ENCODE measurements around the gene ARHGEF7.

The ARHGEF7 gene

GRCh38 chr13:111212517-111212873, 97.4 kb downstream of the ARHGEF7 start:
- H3K27me3 ChIP-seq (ENCODE audit: insufficient read depth, low read length): no peaks in the 10 kb centered on the region
- no peak overlapping the region for H2AK5ac ChIP-seq (ENCODE audit: low read length)
- H3K36me3 ChIP-seq (ENCODE audit: control insufficient read depth in 1 of 2, insufficient read depth in 2 of 2, low read length in 2 of 2): peaks cover 0 to 1% of the 10 kb centered on the region in 2 experiments
- no peak overlapping the region for H3K9ac ChIP-seq (ENCODE audit: low read length)
- no peak overlapping the region for H3K4ac ChIP-seq (ENCODE audit: low read depth, low read length)
- no peak overlapping the region for H2BK12ac ChIP-seq (ENCODE audit: low read length)
- no peak overlapping the region for H4K8ac ChIP-seq (ENCODE audit: low read depth, low read length)
- H3K4me3 ChIP-seq (ENCODE audit: low read depth, low read length): no peak overlapping the region
- no peak overlapping the region for H3K4me2 ChIP-seq (ENCODE audit: low read length)
- no peak overlapping the region for H4K91ac ChIP-seq (ENCODE audit: low read depth, low read length)
- H2BK5ac ChIP-seq (ENCODE audit: low read depth, low read length, poor library complexity): no peak overlapping the region
- DNase-seq: no peak
- WGBS (ENCODE audit: extremely low coverage, insufficient coverage, insufficient read length): no CpG with 5 or more reads among the region's 4 CpGs
- peaks cover 11% of the 10 kb centered on the region for H3K79me1 ChIP-seq (ENCODE audit: low read length)
- peak overlapping the region; percentile 45 for H3K27ac ChIP-seq (ENCODE audit: low read depth, low read length)
- no peak overlapping the region for H3K23ac ChIP-seq (ENCODE audit: low read length)
- peaks cover 6% of the 10 kb centered on the region for H3K79me2 ChIP-seq (ENCODE audit: control insufficient read depth, insufficient read depth, low read length, poor library complexity)
- no peaks in the 10 kb centered on the region for H3K9me3 ChIP-seq (ENCODE audit: insufficient read depth, low read depth, low read length)
- H2AFZ ChIP-seq (ENCODE audit: insufficient read depth, low read length, poor library complexity): no peak overlapping the region
- no peak overlapping the region for H4K12ac ChIP-seq (ENCODE audit: low read depth, low read length)
- peaks cover 27% of the 10 kb centered on the region in 2 experiments for H3K4me1 ChIP-seq (ENCODE audit: control insufficient read depth in 1 of 2, insufficient read depth in 2 of 2, low read length in 2 of 2)
- no peak overlapping the region for H3K18ac ChIP-seq (ENCODE audit: low read length)
- H3K14ac ChIP-seq (ENCODE audit: low read length): no peak overlapping the region
- no peak overlapping the region for H2BK120ac ChIP-seq (ENCODE audit: insufficient read depth, low read length, poor library complexity)

- peaks cover 2% of the 10 kb centered on the region for H3K79me2 ChIP-seq (ENCODE audit: control insufficient read depth, insufficient read depth, low read length, poor library complexity)
- no peak overlapping the region for H4K91ac ChIP-seq (ENCODE audit: low read depth, low read length)
- H3K9me3 ChIP-seq (ENCODE audit: insufficient read depth, low read depth, low read length): no peaks in the 10 kb centered on the region
- no peak overlapping the region for H2BK5ac ChIP-seq (ENCODE audit: low read depth, low read length, poor library complexity)
- peak overlapping the region; percentile 11 for H2AFZ ChIP-seq (ENCODE audit: insufficient read depth, low read length, poor library complexity)
- no peak overlapping the region for H2AK5ac ChIP-seq (ENCODE audit: low read length)
- H3K18ac ChIP-seq (ENCODE audit: low read length): no peak overlapping the region
- H3K36me3 ChIP-seq (ENCODE audit: control insufficient read depth in 1 of 2, insufficient read depth in 2 of 2, low read length in 2 of 2): peaks cover 2 to 3% of the 10 kb centered on the region in 2 experiments
- no peaks in the 10 kb centered on the region for H3K27me3 ChIP-seq (ENCODE audit: insufficient read depth, low read length)
- H3K14ac ChIP-seq (ENCODE audit: low read length): peak overlapping the region; percentile 3
- H3K4me3 ChIP-seq (ENCODE audit: low read depth, low read length): no peak overlapping the region
- no peak overlapping the region for H3K4me2 ChIP-seq (ENCODE audit: low read length)
- no peak overlapping the region for H3K4ac ChIP-seq (ENCODE audit: low read depth, low read length)
- peaks cover 27% of the 10 kb centered on the region in 2 experiments for H3K4me1 ChIP-seq (ENCODE audit: control insufficient read depth in 1 of 2, insufficient read depth in 2 of 2, low read length in 2 of 2)
- no peak overlapping the region for H2BK120ac ChIP-seq (ENCODE audit: insufficient read depth, low read length, poor library complexity)
- no peak overlapping the region for H3K9ac ChIP-seq (ENCODE audit: low read length)
- no CpG with 5 or more reads among the region's 22 CpGs for WGBS (ENCODE audit: extremely low coverage, insufficient coverage, insufficient read length)
- H3K79me1 ChIP-seq (ENCODE audit: low read length): peaks cover 11% of the 10 kb centered on the region
- no peak overlapping the region for H3K27ac ChIP-seq (ENCODE audit: low read depth, low read length)
- peak overlapping the region; percentile 1 for H4K8ac ChIP-seq (ENCODE audit: low read depth, low read length)
- no peak overlapping the region for H2BK12ac ChIP-seq (ENCODE audit: low read length)
- DNase-seq: peak; percentile 65 to 71
- no peak overlapping the region for H3K23ac ChIP-seq (ENCODE audit: low read length)
- H4K12ac ChIP-seq (ENCODE audit: low read depth, low read length): no peak overlapping the region
Observed at GRCh38 chr13:111213964-111214726, 99.0 kb downstream of the ARHGEF7 start.

- Histone ChIP-seq H3K9me3 (ENCODE audit: insufficient read depth, low read depth, low read length) (no peaks in the 10 kb centered on the region), H2BK5ac (ENCODE audit: low read depth, low read length, poor library complexity) (no peak overlapping the region), H2BK120ac (ENCODE audit: insufficient read depth, low read length, poor library complexity) (no peak overlapping the region), H3K4me2 (ENCODE audit: low read length) (no peak overlapping the region), H3K14ac (ENCODE audit: low read length) (no peak overlapping the region), H4K91ac (ENCODE audit: low read depth, low read length) (no peak overlapping the region), H3K36me3 (ENCODE audit: control insufficient read depth in 1 of 2, insufficient read depth in 2 of 2, low read length in 2 of 2) (peaks cover 2 to 3% of the 10 kb centered on the region in 2 experiments), H2AFZ (ENCODE audit: insufficient read depth, low read length, poor library complexity) (no peak overlapping the region), H3K18ac (ENCODE audit: low read length) (no peak overlapping the region), H3K4me1 (ENCODE audit: control insufficient read depth in 1 of 2, insufficient read depth in 2 of 2, low read length in 2 of 2) (peaks cover 27% of the 10 kb centered on the region in 2 experiments), H3K79me1 (ENCODE audit: low read length) (peaks cover 11% of the 10 kb centered on the region), H3K27me3 (ENCODE audit: insufficient read depth, low read length) (no peaks in the 10 kb centered on the region), H3K4ac (ENCODE audit: low read depth, low read length) (peak overlapping the region; percentile 42), H3K9ac (ENCODE audit: low read length) (no peak overlapping the region), H2BK12ac (ENCODE audit: low read length) (no peak overlapping the region), H3K27ac (ENCODE audit: low read depth, low read length) (no peak overlapping the region), H3K79me2 (ENCODE audit: control insufficient read depth, insufficient read depth, low read length, poor library complexity) (peaks cover 2% of the 10 kb centered on the region), H4K8ac (ENCODE audit: low read depth, low read length) (no peak overlapping the region), H3K23ac (ENCODE audit: low read length) (no peak overlapping the region), H2AK5ac (ENCODE audit: low read length) (no peak overlapping the region), H3K4me3 (ENCODE audit: low read depth, low read length) (no peak overlapping the region), H4K12ac (ENCODE audit: low read depth, low read length) (no peak overlapping the region)
- DNase-seq: no peak
- WGBS (ENCODE audit: extremely low coverage, insufficient coverage, insufficient read length): no CpG with 5 or more reads among the region's 19 CpGs
Observed at GRCh38 chr13:111215081-111216047, 100.3 kb downstream of the ARHGEF7 start.

GRCh38 chr13:111216166-111216960, 101.3 kb downstream of the ARHGEF7 start:
- H2BK12ac ChIP-seq (ENCODE audit: low read length): no peak overlapping the region
- DNase-seq: peak in 1 of 2 donors; percentile 39
- no peak overlapping the region for H4K12ac ChIP-seq (ENCODE audit: low read depth, low read length)
- no peak overlapping the region for H3K27ac ChIP-seq (ENCODE audit: low read depth, low read length)
- H2AFZ ChIP-seq (ENCODE audit: insufficient read depth, low read length, poor library complexity): no peak overlapping the region
- H3K4me3 ChIP-seq (ENCODE audit: low read depth, low read length): no peak overlapping the region
- no peak overlapping the region for H4K91ac ChIP-seq (ENCODE audit: low read depth, low read length)
- H3K9ac ChIP-seq (ENCODE audit: low read length): no peak overlapping the region
- no peak overlapping the region for H3K14ac ChIP-seq (ENCODE audit: low read length)
- peaks cover 7% of the 10 kb centered on the region for H3K79me1 ChIP-seq (ENCODE audit: low read length)
- no peak overlapping the region for H2BK120ac ChIP-seq (ENCODE audit: insufficient read depth, low read length, poor library complexity)
- no peaks in the 10 kb centered on the region for H3K27me3 ChIP-seq (ENCODE audit: insufficient read depth, low read length)
- H3K4me1 ChIP-seq (ENCODE audit: control insufficient read depth in 1 of 2, insufficient read depth in 2 of 2, low read length in 2 of 2): peaks cover 20 to 22% of the 10 kb centered on the region in 2 experiments
- peaks cover 2 to 7% of the 10 kb centered on the region in 2 experiments for H3K36me3 ChIP-seq (ENCODE audit: control insufficient read depth in 1 of 2, insufficient read depth in 2 of 2, low read length in 2 of 2)
- no CpG with 5 or more reads among the region's 15 CpGs for WGBS (ENCODE audit: extremely low coverage, insufficient coverage, insufficient read length)
- H2AK5ac ChIP-seq (ENCODE audit: low read length): no peak overlapping the region
- H4K8ac ChIP-seq (ENCODE audit: low read depth, low read length): no peak overlapping the region
- no peak overlapping the region for H2BK5ac ChIP-seq (ENCODE audit: low read depth, low read length, poor library complexity)
- H3K4me2 ChIP-seq (ENCODE audit: low read length): no peak overlapping the region
- H3K23ac ChIP-seq (ENCODE audit: low read length): no peak overlapping the region
- peak overlapping the region; percentile 73 for H3K4ac ChIP-seq (ENCODE audit: low read depth, low read length)
- peaks cover 2% of the 10 kb centered on the region for H3K79me2 ChIP-seq (ENCODE audit: control insufficient read depth, insufficient read depth, low read length, poor library complexity)
- peaks cover 2% of the 10 kb centered on the region for H3K9me3 ChIP-seq (ENCODE audit: insufficient read depth, low read depth, low read length)
- H3K18ac ChIP-seq (ENCODE audit: low read length): peak overlapping the region; percentile 50

Data from trophoblast cell (in vitro differentiated cells and primary cell).